ENCODE data around the gene SLC5A2.
"Not testable (repeated sequence)": the region's sequence is repeated elsewhere in the genome, so short reads cannot be mapped to it uniquely, and the experiment has no call there.

The SLC5A2 gene

GRCh38 chr16:31496670-31497069, 13.7 kb downstream of the SLC5A2 start:
- DNase-seq (ENCODE audit: low read depth, low spot score), result no peak

- no peak for DNase-seq (ENCODE audit: low read depth, low spot score)
These were observed 15.6 kb downstream of the SLC5A2 start for GRCh38 chr16:31498493-31498892.

GRCh38 chr16:31499928-31500327, 17.0 kb downstream of the SLC5A2 start:
- DNase-seq (ENCODE audit: low read depth, low spot score), result no peak

GRCh38 chr16:31501226-31501965, 18.5 kb downstream of the SLC5A2 start:
- no peak for DNase-seq (ENCODE audit: low read depth, low spot score)

- no peak for DNase-seq (ENCODE audit: low read depth, low spot score)
These were observed 19.0 kb downstream of the SLC5A2 start for GRCh38 chr16:31501966-31502348.

- no peak for DNase-seq (ENCODE audit: low read depth, low spot score)
These were observed 20.1 kb downstream of the SLC5A2 start for GRCh38 chr16:31502981-31503380.

GRCh38 chr16:31503555-31503954, 20.6 kb downstream of the SLC5A2 start:
- DNase-seq (ENCODE audit: low read depth, low spot score), result not testable (repeated sequence)

- no peak for DNase-seq (ENCODE audit: low read depth, low spot score)
These were observed 21.2 kb downstream of the SLC5A2 start for GRCh38 chr16:31504159-31504558.

- DNase-seq (ENCODE audit: low read depth, low spot score), result no peak
These were observed 22.6 kb downstream of the SLC5A2 start for GRCh38 chr16:31505483-31505882.

GRCh38 chr16:31507617-31507928, 24.6 kb downstream of the SLC5A2 start:
- DNase-seq (ENCODE audit: low read depth, low spot score), result no peak

- DNase-seq (ENCODE audit: low read depth, low spot score), result peak; percentile 64
These were observed 25.2 kb downstream of the SLC5A2 start, which contains the start of gene RUSF1 for GRCh38 chr16:31507929-31508705. TSS of gene RUSF1 (minus strand) at chr16:31508391. CDS start at chr16:31508373, 18 bp downstream.

GRCh38 chr16:31508706-31509195, 25.8 kb downstream of the SLC5A2 start:
- DNase-seq (ENCODE audit: low read depth, low spot score), result no peak

- no peak for DNase-seq (ENCODE audit: low read depth, low spot score)
These were observed 30.2 kb downstream of the SLC5A2 start for GRCh38 chr16:31513126-31513525.

- DNase-seq (ENCODE audit: low read depth, low spot score), result no peak
These were observed 31.0 kb downstream of the SLC5A2 start for GRCh38 chr16:31513884-31514283.

GRCh38 chr16:31517800-31518402, 35.0 kb downstream of the SLC5A2 start:
- no peak for DNase-seq (ENCODE audit: low read depth, low spot score)

GRCh38 chr16:31519759-31520431, 37.0 kb downstream of the SLC5A2 start:
- DNase-seq (ENCODE audit: low read depth, low spot score), result no peak

- DNase-seq (ENCODE audit: low read depth, low spot score), result no peak
These were observed 38.4 kb downstream of the SLC5A2 start for GRCh38 chr16:31521368-31521767.

GRCh38 chr16:31522071-31522470, 39.1 kb downstream of the SLC5A2 start:
- no peak for DNase-seq (ENCODE audit: low read depth, low spot score)

- not testable (repeated sequence) for DNase-seq (ENCODE audit: low read depth, low spot score)
These were observed 40.8 kb downstream of the SLC5A2 start for GRCh38 chr16:31523768-31524167.

- no peak for DNase-seq (ENCODE audit: low read depth, low spot score)
These were observed 42.2 kb downstream of the SLC5A2 start for GRCh38 chr16:31525113-31525512.

GRCh38 chr16:31527734-31528274, 44.9 kb downstream of the SLC5A2 start, which contains the start of gene AHSP:
TSS of gene AHSP (plus strand) at chr16:31527900. CDS start at chr16:31528140, 240 bp downstream.
- no peak for DNase-seq (ENCODE audit: low read depth, low spot score)

Data from activated CD4-positive, CD25-positive, alpha-beta regulatory T cell treated with anti-CD3 and anti-CD28 coated beads, Interleukin-2, amount 50 U/mL, for 16 hours (primary cell).